IMR-90 (cell line): ENCODE results near the gene LFNG. TPM values are rescaled to one million over a fixed set of nuclear protein-coding genes. Genes with fewer than 3 reads are reported as not detected.

Source experiments
- ATAC-seq: fragments of 200-7000 bp; cut with Tn5 transposase; 2 replicates; pipeline ENCODE4 v1.9.1; 2020; ENCODE audit warnings: low read depth, mild to moderate bottlenecking, moderate library complexity
- BruUV-seq: library from RNA; stranded (reverse); fragments of 400-500 nt; replicated peaks from 2 replicates; lab custom pipeline; 2021; lab: Mats Ljungman, UMichigan
- CTCF ChIA-PET: fragments of 300-600 bp; formaldehyde crosslinking; extraction: SDS; loops from one replicate; lab custom pipeline; 2021; ENCODE audit warnings: antibody characterized with exemption; lab: Yijun Ruan, JAX
- POLR2A ChIA-PET: fragments of 300-600 bp; sonication (Branson Sonifier 250); formaldehyde crosslinking; loops from one replicate; lab custom pipeline; 2022; ENCODE audit warnings: antibody characterized with exemption; ENCODE audit not compliant: unreplicated experiment; lab: Charles Lee
- DNase-seq: peaks from one replicate; pipeline ENCODE4 v3.0.0; 2013
- H2AFZ ChIP-seq: replicated peaks from 2 replicates; pipeline ENCODE3; 2013; ENCODE audit warnings: low read length, mild to moderate bottlenecking; ENCODE audit not compliant: poor library complexity
- H2AK5ac ChIP-seq: 2 replicates; pipeline ENCODE4 v1.6.1; 2013; ENCODE audit warnings: low read depth, low read length, inconsistent platforms
- H2AK9ac ChIP-seq: replicated peaks from 2 replicates; pipeline ENCODE3; 2013; ENCODE audit warnings: mild to moderate bottlenecking, low read depth, low read length, moderate library complexity; ENCODE audit not compliant: poor library complexity
- H2BK120ac ChIP-seq: 2 replicates; pipeline ENCODE4 v1.6.1; 2013; ENCODE audit warnings: low read depth, low read length, inconsistent platforms
- H2BK15ac ChIP-seq: 3 replicates; pipeline ENCODE4 v1.6.1; 2013; ENCODE audit warnings: low read depth, low read length, inconsistent platforms
- H2BK20ac ChIP-seq: 2 replicates; pipeline ENCODE4 v1.6.1; 2013; ENCODE audit warnings: low read depth, mild to moderate bottlenecking, inconsistent platforms, low read length, moderate library complexity
- H2BK5ac ChIP-seq: 2 replicates; pipeline ENCODE4 v1.6.1; 2013; ENCODE audit warnings: mild to moderate bottlenecking, low read depth, low read length, inconsistent platforms; ENCODE audit not compliant: poor library complexity, severe bottlenecking
- H3K14ac ChIP-seq: replicated peaks from 2 replicates; pipeline ENCODE4 v1.6.1; 2013; ENCODE audit warnings: low read depth, low read length, inconsistent platforms
- H3K18ac ChIP-seq: 2 replicates; pipeline ENCODE4 v1.6.1; 2013; ENCODE audit warnings: low read depth, low read length, control low read depth
- H3K23ac ChIP-seq: 2 replicates; pipeline ENCODE4 v1.6.1; 2013; ENCODE audit warnings: low read depth, low read length, inconsistent platforms
- H3K27ac ChIP-seq: 2 replicates; pipeline ENCODE4 v1.5.1; 2013; ENCODE audit warnings: mild to moderate bottlenecking, control low read depth, low read length; ENCODE audit not compliant: insufficient read depth
- H3K27me3 ChIP-seq: 2 replicates; pipeline ENCODE4 v1.6.1; 2013; ENCODE audit warnings: low read length; ENCODE audit not compliant: control insufficient read depth, insufficient read depth
- H3K36me3 ChIP-seq: 2 replicates; pipeline ENCODE4 v1.6.1; 2013; ENCODE audit warnings: low read length, mixed read lengths; ENCODE audit not compliant: control insufficient read depth, insufficient read depth
- H3K4ac ChIP-seq: 2 replicates; pipeline ENCODE4 v1.6.1; 2013; ENCODE audit warnings: low read depth, low read length, inconsistent platforms
- H3K4me1 ChIP-seq: 2 replicates; pipeline ENCODE4 v1.6.1; 2013; ENCODE audit warnings: low read length, mixed read lengths; ENCODE audit not compliant: control insufficient read depth, insufficient read depth
- H3K4me2 ChIP-seq: 2 replicates; pipeline ENCODE4 v1.6.1; 2013; ENCODE audit warnings: low read depth, mild to moderate bottlenecking, control low read depth, low read length, moderate library complexity
- H3K4me3 ChIP-seq: 2 replicates; pipeline ENCODE4 v1.5.1; 2013; ENCODE audit warnings: low read depth, mild to moderate bottlenecking, control low read depth, low read length, moderate library complexity; ENCODE audit not compliant: insufficient read depth
- H3K56ac ChIP-seq: 2 replicates; pipeline ENCODE4 v1.6.1; 2013; ENCODE audit warnings: low read length, inconsistent platforms; ENCODE audit not compliant: insufficient read depth; ENCODE audit errors: extremely low read depth
- H3K79me1 ChIP-seq, 2 experiments: 2 replicates each; pipeline ENCODE4 v1.6.1; 2013; ENCODE audit warnings: low read length in 2 of 2, inconsistent platforms in 1 of 2, low read depth in 1 of 2
- H3K9ac ChIP-seq: 2 replicates; pipeline ENCODE4 v1.6.1; 2013; ENCODE audit warnings: low read depth, low read length, control low read depth
- H3K9me1 ChIP-seq: 2 replicates; pipeline ENCODE4 v1.6.1; 2013; ENCODE audit warnings: low read length, inconsistent platforms; ENCODE audit not compliant: insufficient read depth
- H3K9me3 ChIP-seq: 2 replicates; pipeline ENCODE4 v1.6.1; 2013; ENCODE audit warnings: low read length; ENCODE audit not compliant: control insufficient read depth, insufficient read depth
- H4K20me1 ChIP-seq: 2 replicates; pipeline ENCODE4 v1.6.1; 2013; ENCODE audit warnings: low read length, inconsistent platforms; ENCODE audit not compliant: insufficient read depth
- H4K5ac ChIP-seq: 2 replicates; pipeline ENCODE4 v1.6.1; 2013; ENCODE audit warnings: mild to moderate bottlenecking, low read depth, low read length, control low read depth
- H4K8ac ChIP-seq, 2 experiments: 2 replicates each; pipeline ENCODE4 v1.6.1; 2013; ENCODE audit warnings: low read depth in 2 of 2, low read length in 2 of 2, control low read depth in 1 of 2, inconsistent platforms in 1 of 2
- H4K91ac ChIP-seq: 2 replicates; pipeline ENCODE4 v1.6.1; 2013; ENCODE audit warnings: low read depth, low read length, inconsistent platforms; ENCODE audit not compliant: insufficient read depth
- BHLHE40 ChIP-seq: fragments of 150-350 bp; IDR thresholded peaks from 2 replicates; pipeline ENCODE4 v1.6.1; 2016; ENCODE audit warnings: mild to moderate bottlenecking, low read depth, low read length
- CEBPB ChIP-seq: IDR thresholded peaks from 2 replicates; pipeline ENCODE4 v1.6.1; 2012; ENCODE audit warnings: low read depth, low read length, improper control_type of control experiment
- CHD1 ChIP-seq: IDR thresholded peaks from 2 replicates; pipeline ENCODE4 v1.6.1; 2012; ENCODE audit warnings: low read depth, low read length, improper control_type of control experiment
- FOS ChIP-seq: fragments of 150-350 bp; IDR thresholded peaks from 2 replicates; pipeline ENCODE4 v1.6.1; 2016; ENCODE audit warnings: low read depth, low read length
- MAFK ChIP-seq: IDR thresholded peaks from 2 replicates; pipeline ENCODE4 v1.6.1; 2012; ENCODE audit warnings: low read depth, low read length, improper control_type of control experiment
- MAZ ChIP-seq: IDR thresholded peaks from 2 replicates; pipeline ENCODE4 v1.6.1; 2012; ENCODE audit warnings: low read depth, mild to moderate bottlenecking, low read length, improper control_type of control experiment, moderate library complexity, borderline replicate concordance
- MXI1 ChIP-seq: IDR thresholded peaks from 2 replicates; pipeline ENCODE4 v1.6.1; 2012; ENCODE audit warnings: low read depth, mild to moderate bottlenecking, low read length, moderate library complexity, borderline replicate concordance
- NFE2L2 ChIP-seq: fragments of 150-350 bp; IDR thresholded peaks from 2 replicates; pipeline ENCODE4 v1.6.1; 2016; ENCODE audit warnings: low read depth, mild to moderate bottlenecking, low read length
- POLR2A ChIP-seq: IDR thresholded peaks from 2 replicates; pipeline ENCODE4 v1.6.1; 2012; ENCODE audit warnings: mild to moderate bottlenecking, low read depth, low read length
- RAD21 ChIP-seq: IDR thresholded peaks from 2 replicates; pipeline ENCODE4 v1.6.1; 2012; ENCODE audit warnings: low read length, improper control_type of control experiment
- RCOR1 ChIP-seq: IDR thresholded peaks from 2 replicates; pipeline ENCODE4 v1.6.1; 2012; ENCODE audit warnings: mild to moderate bottlenecking, low read length, improper control_type of control experiment; ENCODE audit not compliant: insufficient replicate concordance
- RFX5 ChIP-seq: IDR thresholded peaks from 2 replicates; pipeline ENCODE4 v1.8.0; 2012; ENCODE audit warnings: low read depth, mild to moderate bottlenecking, low read length, moderate library complexity
- SMC3 ChIP-seq: fragments of 150-350 bp; IDR thresholded peaks from 2 replicates; pipeline ENCODE4 v1.6.1; 2016; ENCODE audit warnings: low read depth, mild to moderate bottlenecking, antibody characterized with exemption, low read length, moderate library complexity
- WGBS, 2 experiments: methylation state at CpG; one replicate each; pipeline versions ENCODE4 v1.1.5 to v1.1.7; 2013; ENCODE audit warnings: missing lambda C conversion rate in 2 of 2; ENCODE audit not compliant: insufficient read length in 1 of 2; ENCODE audit errors: extremely low coverage in 2 of 2; 5-methylcytosine and 5-hydroxymethylcytosine counted together
- dilution Hi-C: fragments of 300-500 bp; cut with HindIII; formaldehyde crosslinking; loops from one replicate; pipeline ENCODE4 v1.14.3; 2018; ENCODE audit warnings: low sequenced_read_pairs; ENCODE audit not compliant: unreplicated experiment
- in situ Hi-C: fragments of 300-500 bp; cut with MboI; formaldehyde crosslinking; loops from 3 replicates; pipeline ENCODE4 v1.14.3; 2019; ENCODE audit warnings: low sequenced_read_pairs, inconsistent platforms, mixed read lengths
- intact Hi-C: fragments of 100-400 bp; cut with micrococcal nuclease; formaldehyde crosslinking; loops from 2 replicates; pipeline ENCODE4 v1.10.0; 2022
- polyA plus RNA-seq, 3 experiments: library from polyadenylated mRNA; depleted of rRNA; stranded (reverse); fragments of >200 nt; gene quantifications; 2 replicates each; pipeline ENCODE4 v1.2.3, GENCODE V29; 2012; ENCODE audit warnings: low replicate concordance in 1 of 3
- total RNA-seq: library from RNA; depleted of rRNA; stranded (reverse); fragments of >200 nt; gene quantifications from 2 replicates; pipeline ENCODE4 v1.2.3, GENCODE V29; 2012
- TF ChIP-seq, protein P1 (sequence below): conservative IDR thresholded peaks from 2 replicates; pipeline ENCODE4 v1.5.1; 2012; ENCODE audit warnings: mild to moderate bottlenecking, low read depth, low read length, improper control_type of control experiment
- TF ChIP-seq, protein P2 (sequence below): fragments of 150-350 bp; IDR thresholded peaks from 2 replicates; pipeline ENCODE4 v1.6.1; 2016; ENCODE audit warnings: low read depth, mild to moderate bottlenecking, low read length, moderate library complexity, borderline replicate concordance
- TF ChIP-seq, protein P3 (sequence below): fragments of 150-350 bp; IDR thresholded peaks from 2 replicates; pipeline ENCODE4 v1.6.1; 2017; ENCODE audit warnings: mild to moderate bottlenecking, antibody characterized with exemption, low read length, low read depth

LFNG gene
- total and polyA plus RNA-seq, 2 of the 4 experiments (the other 2 are of a cell fraction) = 1.8 to 5.1 TPM

DNA sequence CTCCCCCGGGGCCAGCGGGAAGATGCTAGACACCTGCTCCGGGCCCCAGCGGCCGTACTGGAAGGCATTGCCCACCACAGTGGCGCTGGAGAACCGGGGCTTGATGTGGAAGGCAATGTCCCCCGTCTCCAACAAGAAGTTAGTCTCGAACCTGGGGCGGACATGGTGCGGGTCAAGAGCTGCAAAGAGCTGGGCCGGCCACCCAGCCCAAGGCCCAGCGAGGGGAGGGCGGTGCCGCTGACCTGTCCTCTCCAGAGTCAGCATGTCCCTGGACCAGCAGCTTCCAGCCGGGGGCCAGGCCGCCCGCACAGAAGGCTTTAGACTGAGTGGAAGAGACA is 43.9 kb upstream of the LFNG start:
- in situ Hi-C loops = no loop called here
- intact Hi-C loops = loop anchor here (2.0 to 10.0 kb wide), 3 partner anchors 83 to 679 kb away; partner anchors contain the start of gene IQCE
- Histone ChIP-seq H2AK5ac (no peak overlapping the region), H3K27me3 (peaks cover 10% of the 10 kb centered on the region; the same call in 1 of the 2 replicates), H2AK9ac (no peak overlapping the region), H3K4me1 (peaks cover 6% of the 10 kb centered on the region; the same call in 1 of the 2 replicates), H4K5ac (no peak overlapping the region), H2BK15ac (no peak overlapping the region), H3K79me1 (no peaks in the 10 kb centered on the region), H3K9ac (no peak overlapping the region), H2BK120ac (no peak overlapping the region), H3K36me3 (no peaks in the 10 kb centered on the region), H3K4me3 (no peak overlapping the region), H2AFZ (no peak overlapping the region), H3K23ac (no peak overlapping the region), H3K27ac (no peak overlapping the region), H4K8ac (no peak overlapping the region), H3K9me3 (no peaks in the 10 kb centered on the region), H3K4me2 (no peak overlapping the region), H3K4ac (no peak overlapping the region), H4K20me1 (no peaks in the 10 kb centered on the region), H2BK20ac (no peak overlapping the region), H4K91ac (no peak overlapping the region), H2BK5ac (no peak overlapping the region), H3K14ac (no peak overlapping the region), H3K9me1 (no peaks in the 10 kb centered on the region), H3K18ac (no peak overlapping the region), H3K56ac (no peak overlapping the region)
- dilution Hi-C loops = no loop called here
- no peak for DNase-seq
- no peak for ATAC-seq
- BruUV-seq = no TSS peak
- ChIA-PET CTCF (no interaction called here), POLR2A (no interaction called here)
- WGBS, 2 experiments = 86% methylated on average over 4 of the region's 18 CpGs; no CpG with 5 or more reads in 1 of the 2 experiments
- TF ChIP-seq MAFK = no peak
- no peak for TF ChIP-seq FOS
- TF ChIP-seq RAD21 = no peak
- TF ChIP-seq, protein P1, sequence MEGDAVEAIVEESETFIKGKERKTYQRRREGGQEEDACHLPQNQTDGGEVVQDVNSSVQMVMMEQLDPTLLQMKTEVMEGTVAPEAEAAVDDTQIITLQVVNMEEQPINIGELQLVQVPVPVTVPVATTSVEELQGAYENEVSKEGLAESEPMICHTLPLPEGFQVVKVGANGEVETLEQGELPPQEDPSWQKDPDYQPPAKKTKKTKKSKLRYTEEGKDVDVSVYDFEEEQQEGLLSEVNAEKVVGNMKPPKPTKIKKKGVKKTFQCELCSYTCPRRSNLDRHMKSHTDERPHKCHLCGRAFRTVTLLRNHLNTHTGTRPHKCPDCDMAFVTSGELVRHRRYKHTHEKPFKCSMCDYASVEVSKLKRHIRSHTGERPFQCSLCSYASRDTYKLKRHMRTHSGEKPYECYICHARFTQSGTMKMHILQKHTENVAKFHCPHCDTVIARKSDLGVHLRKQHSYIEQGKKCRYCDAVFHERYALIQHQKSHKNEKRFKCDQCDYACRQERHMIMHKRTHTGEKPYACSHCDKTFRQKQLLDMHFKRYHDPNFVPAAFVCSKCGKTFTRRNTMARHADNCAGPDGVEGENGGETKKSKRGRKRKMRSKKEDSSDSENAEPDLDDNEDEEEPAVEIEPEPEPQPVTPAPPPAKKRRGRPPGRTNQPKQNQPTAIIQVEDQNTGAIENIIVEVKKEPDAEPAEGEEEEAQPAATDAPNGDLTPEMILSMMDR = no peak
- no peak for TF ChIP-seq NFE2L2
- TF ChIP-seq POLR2A = no peak
- TF ChIP-seq MXI1 = no peak
- TF ChIP-seq CHD1 = no peak
- TF ChIP-seq, protein P2, sequence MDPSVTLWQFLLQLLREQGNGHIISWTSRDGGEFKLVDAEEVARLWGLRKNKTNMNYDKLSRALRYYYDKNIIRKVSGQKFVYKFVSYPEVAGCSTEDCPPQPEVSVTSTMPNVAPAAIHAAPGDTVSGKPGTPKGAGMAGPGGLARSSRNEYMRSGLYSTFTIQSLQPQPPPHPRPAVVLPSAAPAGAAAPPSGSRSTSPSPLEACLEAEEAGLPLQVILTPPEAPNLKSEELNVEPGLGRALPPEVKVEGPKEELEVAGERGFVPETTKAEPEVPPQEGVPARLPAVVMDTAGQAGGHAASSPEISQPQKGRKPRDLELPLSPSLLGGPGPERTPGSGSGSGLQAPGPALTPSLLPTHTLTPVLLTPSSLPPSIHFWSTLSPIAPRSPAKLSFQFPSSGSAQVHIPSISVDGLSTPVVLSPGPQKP = no peak
- no peak for TF ChIP-seq CEBPB
- no peak for TF ChIP-seq BHLHE40
- no peak for TF ChIP-seq MAZ
- TF ChIP-seq SMC3 = no peak
- TF ChIP-seq, protein P3, sequence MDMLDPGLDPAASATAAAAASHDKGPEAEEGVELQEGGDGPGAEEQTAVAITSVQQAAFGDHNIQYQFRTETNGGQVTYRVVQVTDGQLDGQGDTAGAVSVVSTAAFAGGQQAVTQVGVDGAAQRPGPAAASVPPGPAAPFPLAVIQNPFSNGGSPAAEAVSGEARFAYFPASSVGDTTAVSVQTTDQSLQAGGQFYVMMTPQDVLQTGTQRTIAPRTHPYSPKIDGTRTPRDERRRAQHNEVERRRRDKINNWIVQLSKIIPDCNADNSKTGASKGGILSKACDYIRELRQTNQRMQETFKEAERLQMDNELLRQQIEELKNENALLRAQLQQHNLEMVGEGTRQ = no peak
- no peak for TF ChIP-seq RFX5
- TF ChIP-seq RCOR1 = no peak
